H9 (cell line): ENCODE data around the gene TSPAN3. TPM values are rescaled to one million over a fixed set of nuclear protein-coding genes. Genes with fewer than 3 reads are reported as not detected.

Experiments used
- DNase-seq: peaks from one replicate; pipeline ENCODE4 v3.0.0-alpha.2; 2017
- H2AFZ ChIP-seq: one replicate; pipeline ENCODE4 v1.6.1; 2013; ENCODE audit warnings: mild to moderate bottlenecking, low read length, control low read depth, moderate library complexity
- H2AK5ac ChIP-seq: 2 replicates; pipeline ENCODE4 v1.6.1; 2013; ENCODE audit warnings: low read length, control low read depth, mixed read lengths; ENCODE audit not compliant: insufficient read length
- H2BK120ac ChIP-seq: one replicate; pipeline ENCODE4 v1.6.1; 2013; ENCODE audit warnings: low read depth, mild to moderate bottlenecking, low read length, control low read depth, inconsistent platforms; ENCODE audit not compliant: poor library complexity, severe bottlenecking
- H2BK12ac ChIP-seq: 2 replicates; pipeline ENCODE4 v1.6.1; 2013; ENCODE audit warnings: low read length, control low read depth, mixed read lengths, low read depth; ENCODE audit not compliant: insufficient read length
- H2BK15ac ChIP-seq: 2 replicates; pipeline ENCODE4 v1.6.1; 2013; ENCODE audit warnings: low read depth, low read length, control low read depth
- H2BK20ac ChIP-seq: one replicate; pipeline ENCODE4 v1.6.1; 2013; ENCODE audit warnings: low read depth, mild to moderate bottlenecking, low read length, control low read depth, inconsistent platforms; ENCODE audit not compliant: poor library complexity, severe bottlenecking
- H2BK5ac ChIP-seq: 2 replicates; pipeline ENCODE4 v1.6.1; 2013; ENCODE audit warnings: low read length, control low read depth, mixed read lengths; ENCODE audit not compliant: insufficient read length
- H3K14ac ChIP-seq: 2 replicates; pipeline ENCODE4 v1.6.1; 2013; ENCODE audit warnings: low read length, control low read depth; ENCODE audit not compliant: insufficient read depth
- H3K18ac ChIP-seq: 2 replicates; pipeline ENCODE4 v1.6.1; 2013; ENCODE audit warnings: low read depth, mild to moderate bottlenecking, mixed read lengths, low read length, control low read depth; ENCODE audit not compliant: insufficient read length
- H3K23ac ChIP-seq: 2 replicates; pipeline ENCODE4 v1.6.1; 2013; ENCODE audit warnings: low read length, control low read depth, mixed read lengths, low read depth; ENCODE audit not compliant: insufficient read length
- H3K23me2 ChIP-seq: 2 replicates; pipeline ENCODE4 v1.6.1; 2013; ENCODE audit warnings: low read depth, mild to moderate bottlenecking, mixed read lengths, low read length, control low read depth; ENCODE audit not compliant: insufficient read length, poor library complexity, severe bottlenecking
- H3K27ac ChIP-seq: 2 replicates; pipeline ENCODE4 v1.5.1; 2013; ENCODE audit warnings: low read length, control low read depth, mixed read lengths, low read depth; ENCODE audit not compliant: insufficient read length
- H3K27me3 ChIP-seq: 2 replicates; pipeline ENCODE4 v1.6.1; 2013; ENCODE audit warnings: low read length, control low read depth, inconsistent platforms; ENCODE audit not compliant: insufficient read depth
- H3K4ac ChIP-seq: 2 replicates; pipeline ENCODE4 v1.6.1; 2013; ENCODE audit warnings: low read depth, mild to moderate bottlenecking, control low read depth, inconsistent platforms, low read length, moderate library complexity
- H3K4me1 ChIP-seq: 2 replicates; pipeline ENCODE4 v1.6.1; 2013; ENCODE audit warnings: low read length, control low read depth, inconsistent platforms; ENCODE audit not compliant: insufficient read depth
- H3K4me2 ChIP-seq: 2 replicates; pipeline ENCODE4 v1.6.1; 2013; ENCODE audit warnings: low read length, control low read depth, mixed read lengths; ENCODE audit not compliant: insufficient read length, insufficient read depth
- H3K56ac ChIP-seq: 2 replicates; pipeline ENCODE4 v1.6.1; 2013; ENCODE audit warnings: low read depth, mild to moderate bottlenecking, mixed read lengths, low read length, control low read depth; ENCODE audit not compliant: insufficient read length
- H3K79me1 ChIP-seq: 2 replicates; pipeline ENCODE4 v1.6.1; 2013; ENCODE audit warnings: low read depth, mild to moderate bottlenecking, moderate library complexity, low read length, control low read depth, inconsistent platforms; ENCODE audit not compliant: insufficient read depth, poor library complexity, severe bottlenecking
- H3K79me2 ChIP-seq: 2 replicates; pipeline ENCODE4 v1.6.1; 2013; ENCODE audit warnings: low read length, control low read depth, inconsistent platforms; ENCODE audit not compliant: insufficient read depth
- H3K9ac ChIP-seq: 2 replicates; pipeline ENCODE4 v1.6.1; 2013; ENCODE audit warnings: low read length, control low read depth, mixed read lengths; ENCODE audit not compliant: insufficient read length; ENCODE audit errors: extremely low read depth
- H3K9me3 ChIP-seq: one replicate; pipeline ENCODE4 v1.6.1; 2013; ENCODE audit warnings: low read depth, low read length, inconsistent platforms; ENCODE audit not compliant: control insufficient read depth
- H3T11ph ChIP-seq: one replicate; pipeline ENCODE4 v1.6.1; 2013; ENCODE audit warnings: mild to moderate bottlenecking, low read length, control low read depth, inconsistent platforms
- H4K20me1 ChIP-seq: one replicate; pipeline ENCODE4 v1.6.1; 2013; ENCODE audit not compliant: control insufficient read depth, insufficient read length, insufficient read depth
- H4K5ac ChIP-seq: 2 replicates; pipeline ENCODE4 v1.6.1; 2013; ENCODE audit warnings: low read depth, mild to moderate bottlenecking, mixed read lengths, low read length, control low read depth; ENCODE audit not compliant: insufficient read length
- H4K8ac ChIP-seq: replicated peaks from 2 replicates; pipeline ENCODE4 v1.6.1; 2013; ENCODE audit warnings: low read length, control low read depth, mixed read lengths, low read depth; ENCODE audit not compliant: insufficient read length
- H4K91ac ChIP-seq: 2 replicates; pipeline ENCODE4 v1.6.1; 2013; ENCODE audit warnings: low read depth, mild to moderate bottlenecking, moderate library complexity, mixed read lengths, low read length, control low read depth; ENCODE audit not compliant: insufficient read length
- H3K27ac Mint-ChIP-seq, 3 experiments: 2 replicates in 2 of 3; 3 replicates in 1 of 3; pipeline ENCODE4 v1.8.0; 2020 to 2021; ENCODE audit warnings: mixed read lengths in 3 of 3, mild to moderate bottlenecking in 1 of 3, moderate library complexity in 1 of 3
- H3K27me3 Mint-ChIP-seq: 2 replicates; pipeline ENCODE4 v1.8.0; 2021; ENCODE audit warnings: low read depth, mild to moderate bottlenecking, moderate library complexity, mixed read lengths
- H3K36me3 Mint-ChIP-seq, 3 experiments: 2 replicates in 2 of 3; 3 replicates in 1 of 3; pipeline ENCODE4 v1.8.0; 2020 to 2021; ENCODE audit warnings: low read depth in 3 of 3, mixed read lengths in 3 of 3; ENCODE audit not compliant: insufficient read depth in 1 of 3
- H3K4me1 Mint-ChIP-seq, 2 experiments: 2 replicates each; pipeline ENCODE4 v1.8.0; 2020; ENCODE audit warnings: mixed read lengths in 2 of 2
- H3K4me3 Mint-ChIP-seq, 2 experiments: 2 replicates in 1 of 2; 3 replicates in 1 of 2; pipeline ENCODE4 v1.8.0; 2020 to 2021; ENCODE audit warnings: mild to moderate bottlenecking in 2 of 2, mixed read lengths in 2 of 2, moderate library complexity in 1 of 2
- H3K9me3 Mint-ChIP-seq, 2 experiments: 2 replicates in 1 of 2; 3 replicates in 1 of 2; pipeline ENCODE4 v1.8.0; 2020; ENCODE audit warnings: mild to moderate bottlenecking in 2 of 2, mixed read lengths in 2 of 2, moderate library complexity in 1 of 2
- WGBS: extraction: QIAGEN DNeasy Blood & Tissue Kit; methylation state at CpG from one replicate; pipeline ENCODE4 v1.1.7; 2013; ENCODE audit warnings: missing lambda C conversion rate, low lambda C conversion rate, mixed read lengths; ENCODE audit not compliant: insufficient read length; ENCODE audit errors: extremely low coverage; 5-methylcytosine and 5-hydroxymethylcytosine counted together
- total RNA-seq: library from RNA; stranded (reverse); gene quantifications from 2 replicates; pipeline ENCODE4 v1.2.1, GENCODE V29; 2021
- TF ChIP-seq, protein P1 (sequence below): fragments of 200-600 bp; sonication (generic); conservative IDR thresholded peaks from 3 replicates; pipeline ENCODE4 v1.8.0; 2021; ENCODE audit warnings: antibody characterized with exemption, mild to moderate bottlenecking

Gene TSPAN3
- total RNA-seq, 1 experiment from 2014 or later: 117 TPM

DNA sequence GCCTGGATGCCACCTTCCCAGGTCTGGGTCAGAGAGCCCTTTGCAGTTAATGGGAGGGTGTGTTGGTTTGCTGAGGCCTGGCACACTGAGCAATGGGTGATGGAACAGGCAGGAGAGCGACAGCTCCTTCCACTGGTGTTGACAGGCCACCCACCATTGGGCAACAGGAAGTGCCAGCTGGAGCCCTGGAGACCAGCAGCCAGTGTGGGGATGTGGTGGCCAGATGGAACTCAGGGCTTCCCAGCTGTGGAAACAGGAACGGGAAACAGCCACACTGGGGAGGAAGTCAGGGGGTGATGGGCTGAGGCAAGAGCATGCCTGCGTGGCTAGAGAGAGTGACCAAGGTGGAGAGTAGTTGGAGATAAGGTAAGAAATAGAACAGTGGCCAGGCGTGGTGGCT lies 66.7 kb downstream of the TSPAN3 start:
- no peaks in the 10 kb centered on the region for H4K20me1 ChIP-seq

More for the DNA sequence above, 66.7 kb downstream of the TSPAN3 start:
- no peak overlapping the region for H3K27ac Mint-ChIP-seq
- no peaks in the 10 kb centered on the region for H3K79me2 ChIP-seq
- H2BK20ac ChIP-seq: no peak overlapping the region
- no peak overlapping the region for H4K91ac ChIP-seq
- no peaks in the 10 kb centered on the region for H3K36me3 Mint-ChIP-seq
- no peak overlapping the region for H3K56ac ChIP-seq
- H3K27me3 ChIP-seq: no peaks in the 10 kb centered on the region
- no peaks in the 10 kb centered on the region for H3K9me3 ChIP-seq
- H3K23me2 ChIP-seq: no peaks in the 10 kb centered on the region
- no peaks in the 10 kb centered on the region for H3K9me3 Mint-ChIP-seq
- no peaks in the 10 kb centered on the region for H3K4me1 ChIP-seq
- WGBS: no CpG with 5 or more reads among the region's 4 CpGs
- no peak overlapping the region for H3K4ac ChIP-seq
- H3K18ac ChIP-seq: no peak overlapping the region
- H3K4me3 Mint-ChIP-seq: no peak overlapping the region
- no peak overlapping the region for H3K4me2 ChIP-seq
- TF ChIP-seq, protein P1, sequence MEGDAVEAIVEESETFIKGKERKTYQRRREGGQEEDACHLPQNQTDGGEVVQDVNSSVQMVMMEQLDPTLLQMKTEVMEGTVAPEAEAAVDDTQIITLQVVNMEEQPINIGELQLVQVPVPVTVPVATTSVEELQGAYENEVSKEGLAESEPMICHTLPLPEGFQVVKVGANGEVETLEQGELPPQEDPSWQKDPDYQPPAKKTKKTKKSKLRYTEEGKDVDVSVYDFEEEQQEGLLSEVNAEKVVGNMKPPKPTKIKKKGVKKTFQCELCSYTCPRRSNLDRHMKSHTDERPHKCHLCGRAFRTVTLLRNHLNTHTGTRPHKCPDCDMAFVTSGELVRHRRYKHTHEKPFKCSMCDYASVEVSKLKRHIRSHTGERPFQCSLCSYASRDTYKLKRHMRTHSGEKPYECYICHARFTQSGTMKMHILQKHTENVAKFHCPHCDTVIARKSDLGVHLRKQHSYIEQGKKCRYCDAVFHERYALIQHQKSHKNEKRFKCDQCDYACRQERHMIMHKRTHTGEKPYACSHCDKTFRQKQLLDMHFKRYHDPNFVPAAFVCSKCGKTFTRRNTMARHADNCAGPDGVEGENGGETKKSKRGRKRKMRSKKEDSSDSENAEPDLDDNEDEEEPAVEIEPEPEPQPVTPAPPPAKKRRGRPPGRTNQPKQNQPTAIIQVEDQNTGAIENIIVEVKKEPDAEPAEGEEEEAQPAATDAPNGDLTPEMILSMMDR: no peak
- no peak overlapping the region for H3K23ac ChIP-seq
- no peak for DNase-seq
- H3K14ac ChIP-seq: no peak overlapping the region; the same call in 1 of the 2 replicates
- H4K5ac ChIP-seq: no peak overlapping the region
- H2BK15ac ChIP-seq: no peak overlapping the region
- no peak overlapping the region for H3T11ph ChIP-seq
- no peaks in the 10 kb centered on the region for H3K4me1 Mint-ChIP-seq
- H2BK120ac ChIP-seq: no peak overlapping the region
- no peak overlapping the region for H3K27ac ChIP-seq
- H3K27me3 Mint-ChIP-seq: peaks cover 2% of the 10 kb centered on the region
- H2AK5ac ChIP-seq: no peak overlapping the region
- H2BK5ac ChIP-seq: no peak overlapping the region
- no peak overlapping the region for H3K9ac ChIP-seq
- no peak overlapping the region for H4K8ac ChIP-seq
- no peaks in the 10 kb centered on the region for H3K79me1 ChIP-seq
- H2BK12ac ChIP-seq: no peak overlapping the region
- H2AFZ ChIP-seq: no peak overlapping the region
